ENCODE results near the gene TMEM72. TPM values are rescaled to one million over a fixed set of nuclear protein-coding genes. Genes with fewer than 3 reads are reported as not detected.

TMEM72 gene
- total RNA-seq, 1 experiment from 2014 or later: not detected

- Histone ChIP-seq H3K27me3 (ENCODE audit: control insufficient read depth, insufficient read depth, low read length) (peaks cover 14% of the 10 kb centered on the region), H3K4me1 (ENCODE audit: control insufficient read depth, insufficient read depth, low read length) (peaks cover 4% of the 10 kb centered on the region; the same call in 1 of the 2 replicates), H3K27ac (ENCODE audit: low read length) (peak overlapping the region; percentile 55), H3K4me3 (ENCODE audit: low read depth in 2 of 2, low read length in 2 of 2) (peak overlapping the region in 1 of 2 experiments; percentile 54; a peak in 3 of 4 replicates), H3K9me3 (ENCODE audit: control insufficient read depth, insufficient read depth, low read depth, low read length) (no peaks in the 10 kb centered on the region), H3K36me3 (ENCODE audit: control insufficient read depth, insufficient read depth, low read length) (no peaks in the 10 kb centered on the region)
- intact Hi-C loops (cut with micrococcal nuclease; ENCODE audit: unreplicated experiment) (loop anchor here (2.0 to 10.0 kb wide), 2 partner anchors 269 to 1193 kb away; no protein-coding TSS in a partner anchor), in situ Hi-C loops (cut with HindIII; ENCODE audit: low pct_unique_long_range_greater_than_20kb, low sequenced_read_pairs) (no loop called here)
- ATAC-seq (no peak), DNase-seq (ENCODE audit: low read depth, low spot score) (no peak)
- TF ChIP-seq POLR2AphosphoS5 (IDR thresholded peaks at IDR 0.05; ENCODE audit: low read depth, low read length) (no peak), CTCF (IDR thresholded peaks at IDR 0.05) (no peak), TCF7L2 (IDR thresholded peaks at IDR 0.05; ENCODE audit: low read depth, low read length) (no peak), SIN3A (IDR thresholded peaks at IDR 0.05; ENCODE audit: borderline replicate concordance, insufficient read depth, low read depth, low read length) (no peak), REST (IDR thresholded peaks at IDR 0.05; ENCODE audit: insufficient read depth in 1 of 2, low read depth in 2 of 2, low read length in 1 of 2) (no peak)
- CTCF ChIA-PET: no interaction called here
- POLR2A ChIA-PET: no interaction called here
- BruUV-seq (replicated peaks): no TSS peak
These were observed 47.1 kb upstream of the TMEM72 start for GRCh38 chr10:44864051-44864450.

- POLR2A ChIA-PET: no interaction called here
- peak; percentile 56 for DNase-seq (ENCODE audit: low read depth, low spot score)
- H3K27me3 ChIP-seq (ENCODE audit: control insufficient read depth, insufficient read depth, low read length): peaks cover 17% of the 10 kb centered on the region
- H3K4me1 ChIP-seq (ENCODE audit: control insufficient read depth, insufficient read depth, low read length): peaks cover 4% of the 10 kb centered on the region; the same call in 1 of the 2 replicates
- BruUV-seq (replicated peaks): no TSS peak
- ATAC-seq: peak; percentile 98
- in situ Hi-C loops (cut with HindIII; ENCODE audit: low pct_unique_long_range_greater_than_20kb, low sequenced_read_pairs): no loop called here
- no peaks in the 10 kb centered on the region for H3K36me3 ChIP-seq (ENCODE audit: control insufficient read depth, insufficient read depth, low read length)
- H3K4me3 ChIP-seq (ENCODE audit: low read depth in 2 of 2, low read length in 2 of 2): peak overlapping the region; percentile 53 to 54
- intact Hi-C loops (cut with micrococcal nuclease; ENCODE audit: unreplicated experiment): loop anchor here (2.0 to 10.0 kb wide), 2 partner anchors 270 to 1194 kb away; no protein-coding TSS in a partner anchor
- TF ChIP-seq POLR2AphosphoS5 (IDR thresholded peaks at IDR 0.05; ENCODE audit: low read depth, low read length) (no peak), REST (IDR thresholded peaks at IDR 0.05; ENCODE audit: insufficient read depth in 1 of 2, low read depth in 2 of 2, low read length in 1 of 2) (no peak), CTCF (IDR thresholded peaks at IDR 0.05) (peak; percentile 99), TCF7L2 (IDR thresholded peaks at IDR 0.05; ENCODE audit: low read depth, low read length) (no peak), SIN3A (IDR thresholded peaks at IDR 0.05; ENCODE audit: borderline replicate concordance, insufficient read depth, low read depth, low read length) (no peak)
- CTCF ChIA-PET: no interaction called here
- H3K27ac ChIP-seq (ENCODE audit: low read length): peak overlapping the region; percentile 55
- no peaks in the 10 kb centered on the region for H3K9me3 ChIP-seq (ENCODE audit: control insufficient read depth, insufficient read depth, low read depth, low read length)
These were observed 46.4 kb upstream of the TMEM72 start for GRCh38 chr10:44864637-44865288.
